Liver (tissue), 9 donors: ENCODE data around the gene LOXL3. TPM values are rescaled to one million over a fixed set of nuclear protein-coding genes. Genes with fewer than 3 reads are reported as not detected.

Experiments
- DNase-seq: peaks from one replicate; pipeline ENCODE4 v3.0.0-alpha.2; 2017; ENCODE audit warnings: low spot score
- H3K27ac ChIP-seq, 2 donors: one replicate each; pipeline ENCODE4 v1.7.0; 2013; ENCODE audit warnings: inconsistent platforms in 2 of 2, low read length in 2 of 2, control low read depth in 1 of 2, low read depth in 1 of 2, mild to moderate bottlenecking in 1 of 2
- H3K27me3 ChIP-seq, 4 donors: one replicate each; pipeline versions ENCODE4 v1.6.1 to v1.7.0; 2013; ENCODE audit warnings: low read length in 3 of 4, inconsistent platforms in 1 of 4, mild to moderate bottlenecking in 1 of 4, moderate library complexity in 1 of 4; ENCODE audit not compliant: control insufficient read depth in 4 of 4, insufficient read depth in 4 of 4
- H3K36me3 ChIP-seq, 4 donors: one replicate each; pipeline versions ENCODE4 v1.6.1 to v1.7.0; 2013; ENCODE audit warnings: low read length in 3 of 4, mild to moderate bottlenecking in 3 of 4, low read depth in 1 of 4, moderate library complexity in 1 of 4; ENCODE audit not compliant: control insufficient read depth in 4 of 4, insufficient read depth in 3 of 4
- H3K4me1 ChIP-seq, 4 donors: one replicate each; pipeline versions ENCODE4 v1.6.1 to v1.7.0; 2013; ENCODE audit warnings: low read length in 3 of 4, mild to moderate bottlenecking in 3 of 4, moderate library complexity in 1 of 4; ENCODE audit not compliant: control insufficient read depth in 4 of 4, insufficient read depth in 4 of 4
- H3K4me3 ChIP-seq, 3 donors: one replicate each; pipeline versions ENCODE4 v1.6.1 to v1.7.0; 2013; ENCODE audit warnings: low read length in 3 of 3, control low read depth in 1 of 3, low read depth in 1 of 3, mild to moderate bottlenecking in 1 of 3
- H3K9ac ChIP-seq, 2 donors: one replicate each; pipeline ENCODE4 v1.7.0; 2013; ENCODE audit warnings: low read length in 2 of 2, mild to moderate bottlenecking in 2 of 2, moderate library complexity in 2 of 2, control low read depth in 1 of 2, low read depth in 1 of 2
- H3K9me3 ChIP-seq, 4 donors: one replicate each; pipeline versions ENCODE4 v1.6.1 to v1.7.0; 2013; ENCODE audit warnings: low read length in 3 of 4; ENCODE audit not compliant: control insufficient read depth in 4 of 4
- ATF3 ChIP-seq: IDR thresholded peaks from 2 replicates; pipeline ENCODE4 v1.6.1; 2016; ENCODE audit warnings: antibody characterized with exemption
- CTCF ChIP-seq: fragments of 150-350 bp; IDR thresholded peaks from 2 replicates; pipeline ENCODE4 v1.5.1; 2017; ENCODE audit warnings: improper control_type of control experiment, low read depth, low read length; ENCODE audit not compliant: missing input control
- EGR1 ChIP-seq, 2 donors: IDR thresholded peaks; 2 replicates each; pipeline ENCODE4 v1.6.1; 2016 to 2018; ENCODE audit warnings: antibody characterized with exemption in 2 of 2, low read depth in 2 of 2
- FOXA2 ChIP-seq: IDR thresholded peaks from 2 replicates; pipeline ENCODE4 v1.6.1; 2016; ENCODE audit warnings: antibody characterized with exemption
- GABPA ChIP-seq, 2 donors: IDR thresholded peaks in 1 of 2; conservative IDR thresholded peaks in 1 of 2; 2 replicates each; pipeline ENCODE4 v1.6.1; 2016; ENCODE audit warnings: antibody characterized with exemption in 2 of 2, mild to moderate bottlenecking in 1 of 2, moderate library complexity in 1 of 2
- HNF4A ChIP-seq, 2 donors: conservative IDR thresholded peaks; 2 replicates each; pipeline ENCODE4 v1.6.1; 2016; ENCODE audit warnings: antibody characterized with exemption in 2 of 2, mild to moderate bottlenecking in 2 of 2
- HNF4G ChIP-seq: IDR thresholded peaks from 2 replicates; pipeline ENCODE4 v1.6.1; 2016; ENCODE audit warnings: antibody characterized with exemption
- JUND ChIP-seq, 2 donors: IDR thresholded peaks; 2 replicates each; pipeline ENCODE4 v1.6.1; 2016; ENCODE audit warnings: antibody characterized with exemption in 2 of 2
- MAX ChIP-seq: IDR thresholded peaks from 2 replicates; pipeline ENCODE4 v1.6.1; 2016; ENCODE audit warnings: antibody characterized with exemption
- NR2F2 ChIP-seq: IDR thresholded peaks from 2 replicates; pipeline ENCODE4 v1.6.1; 2016; ENCODE audit warnings: antibody characterized with exemption
- RAD21 ChIP-seq, 2 donors: IDR thresholded peaks; 2 replicates each; pipeline ENCODE4 v1.6.1; 2016; ENCODE audit warnings: antibody characterized with exemption in 2 of 2, mild to moderate bottlenecking in 2 of 2
- REST ChIP-seq: IDR thresholded peaks from 2 replicates; pipeline ENCODE4 v1.6.1; 2016; ENCODE audit warnings: antibody characterized with exemption, mild to moderate bottlenecking
- RXRA ChIP-seq, 2 donors: IDR thresholded peaks; 2 replicates each; pipeline ENCODE4 v1.6.1; 2017 to 2018; ENCODE audit warnings: antibody characterized with exemption in 2 of 2, mild to moderate bottlenecking in 1 of 2
- TAF1 ChIP-seq: conservative IDR thresholded peaks from 2 replicates; pipeline ENCODE4 v1.6.1; 2016; ENCODE audit warnings: antibody characterized with exemption, mild to moderate bottlenecking
- YY1 ChIP-seq: IDR thresholded peaks from 2 replicates; pipeline ENCODE4 v1.6.1; 2016; ENCODE audit warnings: antibody characterized with exemption, mild to moderate bottlenecking
- WGBS: extraction: QIAGEN DNeasy Blood & Tissue Kit; methylation state at CpG from one replicate; pipeline ENCODE4 v1.1.7; 2013; 5-methylcytosine and 5-hydroxymethylcytosine counted together
- polyA plus RNA-seq, 2 donors: library from polyadenylated mRNA; stranded (reverse) in 1 of 2; unstranded in 1 of 2; fragments of 200-250 nt in 1 of 2; fragments of >200 nt in 1 of 2; fragmentation: Nextera tagmentation in 1 of 2; extraction: Ambion mirVana in 1 of 2; gene quantifications; one replicate each; pipeline versions ENCODE4 v1.2.1 to v1.2.3, GENCODE V29; 2013 to 2015
- total RNA-seq, 2 donors: library from RNA; depleted of rRNA; stranded (reverse); fragments of >200 nt; gene quantifications; one replicate each; pipeline ENCODE4 v1.2.3, GENCODE V29; 2014
- donor health status: healthy.
- donor health status: healthy.
- donor health status: healthy.
- donor health status: healthy.
- donor health status: healthy.

Gene LOXL3
- total and polyA plus RNA-seq, 4 donors: 0.31 to 2.8 (median 1.3) TPM

- no peaks in the 10 kb centered on the region for H3K9me3 ChIP-seq
Measured at GRCh38 chr2:74554820-74555531, 1.2 kb upstream of the LOXL3 start.

GRCh38 chr2:74552914-74553811, 579 bp downstream of the LOXL3 start:
- Histone ChIP-seq H3K9me3 (no peaks in the 10 kb centered on the region), H3K27me3 (no peaks in the 10 kb centered on the region), H3K4me3 (peak overlapping the region in 1 of 3 donors; percentile 62), H3K4me1 (peaks cover 5 to 17% (median 12%) of the 10 kb centered on the region in 4 donors), H3K27ac (no peak overlapping the region), H3K9ac (no peak overlapping the region), H3K36me3 (no peaks in the 10 kb centered on the region)
- DNase-seq: no peak
- TF ChIP-seq TAF1: no peak
- no peak for TF ChIP-seq HNF4G
- WGBS: 64% methylated on average over 27 of the region's 27 CpGs

More at GRCh38 chr2:74554820-74555531, 1.2 kb upstream of the LOXL3 start:
- Histone ChIP-seq H3K9ac (no peak overlapping the region), H3K27me3 (no peaks in the 10 kb centered on the region), H3K27ac (peak overlapping the region; percentile 40 to 53), H3K36me3 (no peaks in the 10 kb centered on the region), H3K4me3 (peak overlapping the region; percentile 30 to 62 (median 53)), H3K4me1 (peaks cover 0 to 4% (median 2%) of the 10 kb centered on the region in 4 donors)
- TF ChIP-seq HNF4A (conservative IDR thresholded peaks at IDR 0.05) (no peak), REST (no peak), YY1 (peak; percentile 24)
- peak; percentile 56 for DNase-seq
- WGBS: 12% methylated on average over 58 of the region's 58 CpGs

- Histone ChIP-seq H3K9ac (no peak overlapping the region), H3K9me3 (no peaks in the 10 kb centered on the region), H3K4me1 (peaks cover 5 to 19% (median 12%) of the 10 kb centered on the region in 4 donors), H3K4me3 (no peak overlapping the region), H3K36me3 (no peaks in the 10 kb centered on the region), H3K27me3 (no peaks in the 10 kb centered on the region), H3K27ac (no peak overlapping the region)
- WGBS: 80% methylated on average over 21 of the region's 21 CpGs
- DNase-seq: no peak
- TF ChIP-seq HNF4G (no peak), CTCF (no peak), RXRA (IDR thresholded peaks at IDR 0.05) (no peak), RAD21 (IDR thresholded peaks at IDR 0.05) (no peak), NR2F2 (no peak), EGR1 (IDR thresholded peaks at IDR 0.05; ENCODE audit: low read depth in 2 of 2) (no peak), JUND (IDR thresholded peaks at IDR 0.05) (no peak), HNF4A (conservative IDR thresholded peaks at IDR 0.05) (no peak), GABPA (IDR thresholded peaks at IDR 0.05 in 1 of 2, conservative IDR thresholded peaks at IDR 0.05 in 1 of 2) (no peak), FOXA2 (no peak), ATF3 (no peak), MAX (no peak), TAF1 (no peak)
Measured at GRCh38 chr2:74551942-74552913, 1.5 kb downstream of the LOXL3 start.
